ENCODE data around the gene CDK2AP2. TPM values are rescaled to one million over a fixed set of nuclear protein-coding genes. Genes with fewer than 3 reads are reported as not detected.

CDK2AP2 gene
- total and polyA plus RNA-seq, 9 of the 15 experiments (the other 6 are each of a cell fraction or from before 2014, with no cell fraction given): 4.4 to 47.4 (median 21.7) TPM

- TF ChIP-seq SOX6 (IDR thresholded peaks at IDR 0.05) (no peak; the same call in 1 of the 2 replicates), FOXJ2 (tag; IDR thresholded peaks at IDR 0.05) (no peak), ZFPM2 (CRISPR knock-in tag; IDR thresholded peaks at IDR 0.05) (no peak), CBFB (CRISPR knock-in tag; IDR thresholded peaks at IDR 0.05) (peak; percentile 86), ELF2 (CRISPR knock-in tag; IDR thresholded peaks at IDR 0.05) (no peak), PHF8 (IDR thresholded peaks at IDR 0.05; ENCODE audit: borderline replicate concordance, low read length) (no peak), LEF1 (IDR thresholded peaks at IDR 0.05) (no peak), IRF1 (CRISPR knock-in tag; IDR thresholded peaks at IDR 0.05; ENCODE audit: borderline replicate concordance) (no peak), ZNF41 (CRISPR knock-in tag; conservative IDR thresholded peaks at IDR 0.05) (0 out of 2 replicates have a peak, but pooled peaks have one; percentile 14), ZBTB8A (IDR thresholded peaks at IDR 0.05; ENCODE audit: partially characterized antibody) (no peak), NEUROD1 (IDR thresholded peaks at IDR 0.05; ENCODE audit: borderline replicate concordance, low read depth, low read length, partially characterized antibody) (peak; percentile 35), MAFG (tag; conservative IDR thresholded peaks at IDR 0.05) (no peak), PTTG1 (tag; IDR thresholded peaks at IDR 0.05; ENCODE audit: low read depth) (no peak), SMARCA5 (IDR thresholded peaks at IDR 0.05) (no peak), ZBTB43 (CRISPR knock-in tag; IDR thresholded peaks at IDR 0.05) (no peak), POU5F1 (IDR thresholded peaks at IDR 0.05; ENCODE audit: borderline replicate concordance, low read depth, low read length, partially characterized antibody) (no peak), RBBP5 (IDR thresholded peaks at IDR 0.05; ENCODE audit: borderline replicate concordance, insufficient read depth, low read length, poor library complexity, severe bottlenecking) (no peak), ZNF766 (CRISPR knock-in tag; conservative IDR thresholded peaks at IDR 0.05) (0 out of 2 replicates have a peak, but pooled peaks have one; percentile 0), ZNF174 (CRISPR knock-in tag; IDR thresholded peaks at IDR 0.05) (no peak), ZNF280B (CRISPR knock-in tag; IDR thresholded peaks at IDR 0.05) (no peak), MAFF (IDR thresholded peaks at IDR 0.05; ENCODE audit: low read length) (no peak), SAFB2 (IDR thresholded peaks at IDR 0.05; ENCODE audit: borderline replicate concordance, low read depth, low read length, severe bottlenecking) (no peak), ZHX1 (conservative IDR thresholded peaks at IDR 0.05; ENCODE audit: low read length) (no peak)
These were observed 2.2 kb downstream of the CDK2AP2 start (continued) for GRCh38 chr11:67505605-67506396.
